GDM1 (cell line): ENCODE data around the gene INPPL1.

Experiments used
- DNase-seq: peaks from one replicate; lab custom pipeline; 2025; lab: John Stamatoyannopoulos, UW

INPPL1 gene

DNA sequence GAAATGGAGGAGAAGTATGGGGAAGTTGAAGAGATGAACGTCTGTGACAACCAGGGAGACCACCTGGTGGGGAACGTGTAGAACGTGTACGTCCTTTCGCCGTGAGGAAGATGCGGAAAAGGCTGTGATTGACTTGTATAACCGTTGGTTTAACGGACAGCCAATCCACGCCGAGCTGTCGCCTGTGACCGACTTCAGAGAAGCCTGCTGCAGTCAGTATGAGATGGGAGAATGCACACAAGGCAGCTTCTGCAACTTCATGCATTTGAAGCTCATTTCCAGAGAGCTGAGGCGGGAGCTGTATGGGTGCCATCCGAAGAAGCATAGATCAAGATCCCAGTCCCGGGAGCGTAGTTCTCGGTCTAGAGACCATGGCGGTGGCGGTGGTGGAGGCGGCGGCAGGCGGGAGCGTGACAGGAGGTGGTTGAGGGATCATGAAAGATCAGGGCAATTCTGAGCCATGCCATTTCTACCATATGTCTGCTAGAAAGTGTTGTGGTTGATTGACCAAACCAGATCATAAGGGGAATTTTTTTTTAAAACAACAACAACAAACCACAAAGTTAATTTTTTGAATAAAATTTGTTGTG, 56.3 kb downstream of the INPPL1 start:
- DNase-seq, result no peak

DNA sequence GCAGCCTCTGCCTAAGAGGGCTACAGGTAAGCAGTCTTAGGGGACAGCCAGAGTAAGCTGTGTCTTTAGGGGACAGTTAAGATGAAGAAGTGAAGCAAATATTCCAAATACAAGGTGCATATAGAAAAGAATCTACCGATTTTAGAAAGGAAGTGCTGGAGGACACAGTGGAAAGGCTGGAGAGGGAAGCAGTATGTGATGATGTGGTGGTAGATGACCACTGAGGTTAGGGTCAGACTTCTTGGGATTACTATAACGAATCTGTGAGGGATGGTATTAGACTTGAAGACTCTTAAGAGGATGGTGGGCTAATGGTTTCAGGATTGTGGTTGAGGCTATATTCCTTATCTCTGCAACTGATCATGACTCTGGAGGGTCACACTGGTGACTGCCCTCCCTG, 59.4 kb downstream of the INPPL1 start:
- DNase-seq, result no peak

DNA sequence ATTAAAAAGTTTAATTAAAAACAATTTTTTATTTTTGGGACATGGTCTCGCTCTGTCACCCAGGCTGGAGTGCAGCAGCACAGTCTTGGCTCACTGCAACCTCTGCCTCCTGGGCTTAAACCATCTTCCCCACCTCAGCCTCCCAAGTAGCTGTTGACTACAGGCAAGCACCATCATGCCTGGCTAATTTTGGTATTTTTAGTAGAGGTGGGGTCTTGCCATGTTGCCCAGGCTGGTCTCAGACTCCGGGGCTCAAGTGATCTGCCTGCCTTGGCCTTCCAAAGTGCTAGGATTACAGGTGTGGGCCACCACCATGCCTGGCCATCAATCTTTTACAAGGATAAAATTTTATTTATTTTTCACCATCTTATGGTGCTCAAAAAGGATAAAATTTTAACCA, 62.7 kb downstream of the INPPL1 start:
- no peak for DNase-seq
